HUDEP-2 (cell line): ENCODE data around the gene RLN2.
A peak's percentile ranks its signal among the peaks of the same experiment; 100 is the strongest.
"Not testable (repeated sequence)": the region's sequence is repeated elsewhere in the genome, so short reads cannot be mapped to it uniquely, and the experiment has no call there.

Experiments used
- DNase-seq, 76 experiments: peaks; one replicate each; lab custom pipeline; 2025; ENCODE audit not compliant: unreplicated experiment in 76 of 76; lab: John Stamatoyannopoulos, UW

RLN2 gene, protein sequence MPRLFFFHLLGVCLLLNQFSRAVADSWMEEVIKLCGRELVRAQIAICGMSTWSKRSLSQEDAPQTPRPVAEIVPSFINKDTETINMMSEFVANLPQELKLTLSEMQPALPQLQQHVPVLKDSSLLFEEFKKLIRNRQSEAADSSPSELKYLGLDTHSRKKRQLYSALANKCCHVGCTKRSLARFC

GRCh38 chr9:5303840-5304795 is at the start of gene RLN2:
Gene RLN2 (minus strand): TSS chr9:5304716. CDS start chr9:5304580, 136 bp downstream.
- not testable (repeated sequence) for DNase-seq

GRCh38 chr9:5354184-5354583 is 49.7 kb upstream of the RLN2 start:
- DNase-seq = no peak

DNA sequence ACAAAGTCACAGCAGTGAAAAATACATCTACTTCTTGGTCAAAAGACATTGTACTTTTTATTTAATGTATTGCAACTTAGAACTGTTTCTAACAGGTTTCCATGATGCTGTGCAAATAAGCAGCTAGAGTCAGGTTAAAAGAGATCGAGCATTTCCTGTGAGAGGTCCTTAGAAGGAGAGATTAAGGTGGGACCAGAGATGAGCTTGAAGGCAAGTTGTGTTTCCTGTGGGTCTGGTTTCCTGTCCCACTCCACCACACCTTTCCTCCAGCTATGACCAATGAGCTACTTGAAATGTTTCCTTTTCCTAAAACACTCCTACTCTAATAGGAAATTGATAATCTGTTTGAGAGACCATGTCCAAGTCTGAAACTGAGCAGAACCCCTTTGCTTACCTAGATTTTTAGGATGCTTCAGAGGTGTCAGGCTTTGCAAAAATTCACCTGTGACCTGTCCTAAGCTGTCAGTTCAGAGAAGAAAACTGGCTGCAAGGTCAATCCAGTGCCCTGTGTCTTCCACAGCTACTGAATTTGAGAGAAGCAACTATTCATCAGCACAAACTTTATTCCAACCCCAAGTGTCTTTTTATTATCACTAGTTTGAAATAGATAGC is 48.2 kb upstream of the RLN2 start:
- DNase-seq = no peak

- peak in 4 of 76 experiments; percentile 1 to 8 (median 3) for DNase-seq
These were observed 34.8 kb upstream of the RLN2 start, which contains the start of gene RLN1 for GRCh38 chr9:5338992-5339981. Gene RLN1 (minus strand): TSS chr9:5339876. CDS start chr9:5339746, 130 bp downstream.

GRCh38 chr9:5336688-5337087 is 32.2 kb upstream of the RLN2 start:
- no peak for DNase-seq

DNA sequence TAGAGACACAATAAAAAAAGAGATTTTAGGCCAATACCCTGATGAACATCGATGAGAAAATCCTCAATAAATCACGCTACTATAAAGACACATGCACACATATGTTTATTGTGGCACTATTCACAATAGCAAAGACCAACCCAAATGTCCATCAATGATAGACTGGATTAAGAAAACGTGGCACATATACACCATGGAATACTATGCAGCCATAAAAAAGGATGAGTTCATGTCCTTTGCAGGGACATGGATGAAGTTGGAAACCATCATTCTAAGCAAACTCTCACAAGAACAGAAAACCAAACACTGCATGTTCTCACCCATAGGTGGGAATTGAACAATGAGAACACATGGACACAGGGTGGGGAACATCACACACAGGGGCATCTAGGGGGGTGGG is 26.8 kb upstream of the RLN2 start:
- DNase-seq = not testable (repeated sequence)

- no peak for DNase-seq
These were observed 22.5 kb upstream of the RLN2 start for GRCh38 chr9:5326893-5327548.

DNA sequence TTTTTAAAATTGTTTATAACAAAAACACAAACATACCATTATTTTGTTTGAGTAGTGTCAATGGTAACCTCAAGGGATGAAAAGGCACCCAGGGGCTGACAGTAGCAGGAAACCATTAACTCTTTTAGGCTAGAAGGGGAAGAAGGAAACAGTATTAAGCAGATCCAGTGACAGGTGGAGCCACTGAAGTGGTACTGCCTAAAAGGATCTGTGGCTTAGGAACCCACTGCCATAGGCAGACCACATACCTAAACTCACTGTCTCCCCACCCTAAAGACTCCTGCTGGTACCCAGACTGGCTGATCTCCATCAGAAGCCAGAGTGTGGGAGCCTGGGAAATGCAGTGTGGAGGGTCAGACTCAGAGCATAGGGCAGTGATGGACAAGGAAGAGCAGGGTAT is 21.7 kb upstream of the RLN2 start:
- DNase-seq = no peak

GRCh38 chr9:5321601-5322000 is 17.1 kb upstream of the RLN2 start:
- DNase-seq = not testable (repeated sequence)

GRCh38 chr9:5321058-5321457 is 16.5 kb upstream of the RLN2 start:
- DNase-seq = no peak

DNA sequence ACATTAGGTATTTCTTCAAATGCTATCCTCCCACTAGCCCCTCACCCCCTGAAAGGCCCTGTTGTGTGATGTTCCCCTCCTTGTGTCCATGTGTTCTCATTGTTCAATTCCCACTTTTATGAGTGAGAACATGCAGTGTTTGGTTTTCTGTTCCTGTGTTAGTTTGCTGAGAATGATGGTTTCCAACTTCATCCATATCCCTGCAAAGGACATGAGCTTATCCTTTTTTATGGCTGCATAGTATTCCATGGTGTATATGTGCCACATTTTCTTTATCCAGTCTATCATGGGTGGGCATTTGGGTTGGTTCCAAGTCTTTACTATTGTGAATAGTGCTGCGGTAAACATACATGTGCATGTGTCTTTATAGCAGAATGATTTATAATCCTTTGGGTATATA is 11.9 kb upstream of the RLN2 start:
- DNase-seq = not testable (repeated sequence)

- no peak for DNase-seq
These were observed 10.8 kb upstream of the RLN2 start for GRCh38 chr9:5315187-5315923.

- DNase-seq = no peak
These were observed 6.3 kb upstream of the RLN2 start for GRCh38 chr9:5310851-5311250.

GRCh38 chr9:5305741-5306140 is 1.2 kb upstream of the RLN2 start:
- no peak for DNase-seq

GRCh38 chr9:5301544-5301943 is 3.0 kb downstream of the RLN2 start:
- DNase-seq = no peak

DNA sequence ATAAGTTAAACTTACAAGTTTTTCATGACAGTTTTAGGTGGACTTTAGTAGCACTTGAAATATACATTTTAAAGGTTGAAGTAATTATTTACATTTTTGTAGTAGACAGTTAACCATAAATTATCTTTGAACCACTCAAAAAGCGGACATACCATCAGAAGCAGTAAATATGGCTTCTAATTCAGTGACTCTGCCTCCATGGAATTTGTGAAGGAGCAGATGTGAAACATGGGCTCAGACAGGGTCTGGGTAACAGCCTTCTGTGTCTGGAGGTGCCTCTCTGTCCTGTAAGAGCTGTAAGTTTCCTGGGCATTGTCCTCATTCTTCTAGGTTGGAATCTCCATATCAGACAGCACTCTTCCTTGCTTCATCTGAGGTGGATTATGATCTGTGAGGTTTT is 12.4 kb downstream of the RLN2 start:
- DNase-seq = no peak

DNA sequence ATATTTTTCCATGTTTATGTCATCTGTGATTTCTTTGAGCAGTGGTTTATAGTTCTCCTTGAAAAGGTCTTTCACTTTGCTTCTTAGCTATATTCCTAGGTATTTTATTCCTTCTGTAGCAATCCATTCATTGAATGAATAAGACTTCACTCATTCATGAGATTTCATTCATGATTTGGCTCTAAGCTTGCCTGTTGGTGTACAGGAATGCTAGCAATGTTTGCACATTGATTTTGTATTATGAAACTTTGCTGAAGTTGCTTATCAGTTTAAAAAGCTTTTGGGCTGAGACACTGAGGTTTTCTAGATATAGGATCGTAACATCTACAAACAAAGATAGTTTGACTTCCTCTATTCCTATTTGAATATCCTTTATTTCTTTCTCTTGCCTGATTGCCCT is 15.9 kb downstream of the RLN2 start:
- DNase-seq = no peak

DNA sequence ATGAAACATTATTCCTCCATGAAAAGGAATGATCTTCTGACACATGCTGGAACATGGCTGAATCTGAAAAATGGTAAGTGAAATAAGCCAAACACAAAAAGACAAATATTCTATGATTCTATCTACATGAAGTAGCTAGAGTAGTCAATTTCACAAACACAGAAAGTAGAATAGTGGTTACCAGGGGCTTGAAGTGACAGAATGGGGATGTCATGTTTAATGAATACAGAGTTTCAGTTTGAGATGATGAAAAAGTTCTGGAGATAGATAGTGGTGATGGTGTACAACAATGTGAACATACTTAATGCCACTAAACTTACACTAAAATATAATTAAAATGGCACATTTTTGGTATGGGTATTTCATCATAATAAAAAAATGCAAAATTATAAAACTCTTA is 18.3 kb downstream of the RLN2 start:
- DNase-seq = no peak

DNA sequence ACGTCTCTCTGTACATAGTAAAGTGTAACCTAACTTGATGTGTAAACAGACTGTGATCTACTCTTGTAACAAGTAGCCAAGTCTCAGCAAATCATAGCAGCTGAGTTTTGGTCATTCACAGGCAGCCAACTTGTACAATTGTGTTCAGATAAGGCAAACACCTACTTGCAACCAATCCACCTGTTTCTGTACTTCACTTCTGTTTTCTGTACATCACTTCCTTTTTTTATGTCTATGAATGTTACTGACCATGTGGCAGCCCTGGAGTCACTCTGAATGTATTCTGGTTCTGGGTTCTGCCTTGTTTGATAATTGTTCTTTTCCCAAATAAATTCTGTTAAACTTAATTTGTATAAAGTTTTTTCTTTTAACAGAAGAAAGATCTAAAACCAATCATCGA is 26.0 kb downstream of the RLN2 start:
- no peak for DNase-seq
